Lung (tissue), 12 donors: Measurements from ENCODE around the gene DHRS12. TPM values are rescaled to one million over a fixed set of nuclear protein-coding genes. Genes with fewer than 3 reads are reported as not detected.

Experiments
- ATAC-seq: fragments of 200-7000 bp; cut with Tn5 transposase; one replicate; pipeline ENCODE4 v1.9.1; 2020; ENCODE audit warnings: moderate number of reproducible peaks; ENCODE audit not compliant: insufficient read depth, low FRiP score
- DNase-seq, 3 donors: peaks; one replicate each; pipeline ENCODE4 v3.0.0-alpha.2; 2013 to 2017
- H3K27ac ChIP-seq, 2 donors: one replicate each; pipeline ENCODE4 v1.5.1; 2013; ENCODE audit warnings: mild to moderate bottlenecking in 2 of 2, moderate library complexity in 2 of 2, control low read depth in 1 of 2, inconsistent platforms in 1 of 2, low read depth in 1 of 2, low read length in 1 of 2
- H3K27me3 ChIP-seq, 3 donors: one replicate each; pipeline ENCODE4 v1.5.1; 2013; ENCODE audit warnings: low read length in 2 of 3; ENCODE audit not compliant: control insufficient read depth in 3 of 3, insufficient read depth in 3 of 3
- H3K36me3 ChIP-seq, 4 donors: one replicate each; pipeline ENCODE4 v1.5.1; 2013; ENCODE audit warnings: low read length in 4 of 4, mild to moderate bottlenecking in 1 of 4, moderate library complexity in 1 of 4; ENCODE audit not compliant: control insufficient read depth in 4 of 4, insufficient read depth in 4 of 4
- H3K4me1 ChIP-seq, 5 donors: one replicate each; pipeline ENCODE4 v1.5.1; 2013; ENCODE audit warnings: low read length in 5 of 5, mild to moderate bottlenecking in 2 of 5, moderate library complexity in 1 of 5; ENCODE audit not compliant: control insufficient read depth in 5 of 5, insufficient read depth in 5 of 5
- H3K4me3 ChIP-seq: one replicate; pipeline ENCODE4 v1.5.1; 2013; ENCODE audit warnings: mild to moderate bottlenecking, control low read depth, moderate library complexity
- H3K9ac ChIP-seq, 2 donors: one replicate each; pipeline ENCODE4 v1.5.1; 2013; ENCODE audit warnings: low read length in 2 of 2, control low read depth in 1 of 2; ENCODE audit not compliant: insufficient read depth in 1 of 2
- H3K9me3 ChIP-seq, 4 donors: one replicate each; pipeline ENCODE4 v1.5.1; 2013; ENCODE audit warnings: low read length in 3 of 4, mild to moderate bottlenecking in 1 of 4, moderate library complexity in 1 of 4; ENCODE audit not compliant: control insufficient read depth in 4 of 4, insufficient read depth in 3 of 4
- WGBS, 2 donors: extraction: QIAGEN DNeasy Blood & Tissue Kit; methylation state at CpG; one replicate each; pipeline ENCODE4 v1.1.7; 2013; 5-methylcytosine and 5-hydroxymethylcytosine counted together
- polyA plus RNA-seq, 2 donors: library from polyadenylated mRNA; stranded (reverse); fragments of 200-250 nt; gene quantifications; one replicate each; pipeline ENCODE4 v1.2.1, GENCODE V29; 2013
- total RNA-seq, 2 donors: library from RNA; depleted of rRNA in 1 of 2; stranded (reverse); fragments of >200 nt in 1 of 2; gene quantifications; one replicate each; pipeline ENCODE4 v1.2.1, GENCODE V29; 2014 to 2021
- TF ChIP-seq, protein P1 (sequence below): IDR thresholded peaks from 2 replicates; pipeline ENCODE4 v1.5.1; 2012; ENCODE audit warnings: mild to moderate bottlenecking; ENCODE audit errors: control extremely low read depth, extremely low read depth
- donor health status: control.
- donor health status: control.
- donor health status: Bipolar disorder and iron deficiency.
- donor health status: healthy.
- donor health status: DM: yes; HTN: yes; CAD: no.

The DHRS12 gene
- total and polyA plus RNA-seq, 4 donors, result 8.5 to 17.9 (median 12.0) TPM

DNA sequence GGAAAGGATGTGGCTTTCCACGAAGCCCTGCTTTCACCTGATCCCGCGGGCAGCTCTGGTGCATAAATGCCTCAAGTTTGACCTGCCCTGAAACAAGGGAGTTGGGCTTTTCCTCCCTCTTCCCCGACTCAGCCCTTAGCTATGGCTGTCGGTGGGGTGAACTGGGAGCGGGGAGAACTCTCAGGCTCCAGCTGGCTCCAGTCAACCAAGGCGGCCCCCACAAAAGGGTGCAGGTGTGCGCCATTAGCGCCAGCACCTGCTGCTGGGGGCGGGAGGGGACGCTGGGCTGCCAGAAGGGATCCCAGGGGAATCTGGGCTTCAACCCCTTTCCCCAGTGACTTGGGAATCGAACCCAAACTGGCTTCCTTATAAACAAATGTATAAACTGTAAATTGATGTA lies 7.1 kb upstream of the DHRS12 start:
- H3K9ac ChIP-seq, result no peak overlapping the region
- no peaks in the 10 kb centered on the region for H3K36me3 ChIP-seq
- no peaks in the 10 kb centered on the region for H3K9me3 ChIP-seq
- ATAC-seq (no peak), DNase-seq (no peak)
- TF ChIP-seq, protein P1, sequence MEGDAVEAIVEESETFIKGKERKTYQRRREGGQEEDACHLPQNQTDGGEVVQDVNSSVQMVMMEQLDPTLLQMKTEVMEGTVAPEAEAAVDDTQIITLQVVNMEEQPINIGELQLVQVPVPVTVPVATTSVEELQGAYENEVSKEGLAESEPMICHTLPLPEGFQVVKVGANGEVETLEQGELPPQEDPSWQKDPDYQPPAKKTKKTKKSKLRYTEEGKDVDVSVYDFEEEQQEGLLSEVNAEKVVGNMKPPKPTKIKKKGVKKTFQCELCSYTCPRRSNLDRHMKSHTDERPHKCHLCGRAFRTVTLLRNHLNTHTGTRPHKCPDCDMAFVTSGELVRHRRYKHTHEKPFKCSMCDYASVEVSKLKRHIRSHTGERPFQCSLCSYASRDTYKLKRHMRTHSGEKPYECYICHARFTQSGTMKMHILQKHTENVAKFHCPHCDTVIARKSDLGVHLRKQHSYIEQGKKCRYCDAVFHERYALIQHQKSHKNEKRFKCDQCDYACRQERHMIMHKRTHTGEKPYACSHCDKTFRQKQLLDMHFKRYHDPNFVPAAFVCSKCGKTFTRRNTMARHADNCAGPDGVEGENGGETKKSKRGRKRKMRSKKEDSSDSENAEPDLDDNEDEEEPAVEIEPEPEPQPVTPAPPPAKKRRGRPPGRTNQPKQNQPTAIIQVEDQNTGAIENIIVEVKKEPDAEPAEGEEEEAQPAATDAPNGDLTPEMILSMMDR, result no peak
- no peak overlapping the region for H3K27ac ChIP-seq
- H3K4me3 ChIP-seq, result no peak overlapping the region
- H3K4me1 ChIP-seq, result peaks cover 0 to 3% (median 0%) of the 10 kb centered on the region in 5 donors
- no peaks in the 10 kb centered on the region for H3K27me3 ChIP-seq
- 73 to 77% methylated on average over 12 of the region's 12 CpGs for WGBS, 2 donors

DNA sequence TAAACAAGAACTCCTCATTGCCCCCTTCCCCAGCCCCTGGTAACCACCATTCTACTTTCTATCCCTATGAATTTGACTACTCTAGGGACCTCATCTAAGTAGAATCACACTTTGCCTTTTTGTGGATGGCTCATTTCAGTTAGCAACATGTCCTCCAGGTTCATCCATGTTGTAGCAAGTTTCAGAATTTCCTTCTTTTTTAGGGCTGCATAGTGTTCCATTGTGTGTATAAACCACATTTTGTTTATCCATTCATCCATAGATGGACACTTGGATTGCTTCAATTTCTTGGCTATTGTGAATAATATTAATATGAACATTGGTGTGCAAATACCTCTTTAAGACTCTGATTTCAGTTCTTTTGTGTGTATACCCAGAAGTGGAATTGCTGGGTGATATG lies 4.8 kb upstream of the DHRS12 start:
- H3K27ac ChIP-seq, result no peak overlapping the region

DNA sequence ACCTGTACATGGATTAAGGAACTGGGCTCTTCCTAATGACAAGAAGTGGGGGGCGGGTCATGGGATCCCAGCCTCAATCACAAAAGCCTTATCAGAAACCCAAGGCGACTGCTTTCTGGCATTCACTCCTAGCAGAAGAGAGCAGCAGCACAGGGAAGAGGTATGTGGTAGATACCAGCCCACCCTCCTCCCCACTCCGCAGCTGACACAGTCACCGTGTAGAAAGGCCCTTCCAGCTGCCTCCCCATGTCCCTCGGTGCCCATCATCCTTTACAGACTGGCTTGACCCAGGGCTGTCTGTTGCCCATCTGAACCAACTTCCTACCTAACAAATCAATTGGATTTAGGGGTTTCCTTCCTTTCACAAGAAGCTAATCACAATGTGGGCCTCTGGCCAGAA lies 3.1 kb upstream of the DHRS12 start:
- H3K36me3 ChIP-seq, result no peaks in the 10 kb centered on the region
- H3K9ac ChIP-seq, result no peak overlapping the region
- no peak overlapping the region for H3K4me3 ChIP-seq
- no peaks in the 10 kb centered on the region for H3K27me3 ChIP-seq
- DNase-seq (no peak), ATAC-seq (no peak)
- no peaks in the 10 kb centered on the region for H3K9me3 ChIP-seq
- TF ChIP-seq, protein P1, result no peak
- H3K27ac ChIP-seq, result no peak overlapping the region
- peaks cover 5 to 20% (median 10%) of the 10 kb centered on the region in 5 donors for H3K4me1 ChIP-seq
- WGBS, 2 donors, result 80 to 81% methylated on average over 5 of the region's 5 CpGs

More for the DNA sequence above, 4.8 kb upstream of the DHRS12 start:
- DNase-seq (no peak), ATAC-seq (no peak)
- peaks cover 0 to 10% (median 1%) of the 10 kb centered on the region in 5 donors for H3K4me1 ChIP-seq
- no peak overlapping the region for H3K4me3 ChIP-seq
- no peaks in the 10 kb centered on the region for H3K27me3 ChIP-seq
- H3K9me3 ChIP-seq, result no peaks in the 10 kb centered on the region
- H3K9ac ChIP-seq, result no peak overlapping the region
- TF ChIP-seq, protein P1, result no peak
- no peaks in the 10 kb centered on the region for H3K36me3 ChIP-seq

DNA sequence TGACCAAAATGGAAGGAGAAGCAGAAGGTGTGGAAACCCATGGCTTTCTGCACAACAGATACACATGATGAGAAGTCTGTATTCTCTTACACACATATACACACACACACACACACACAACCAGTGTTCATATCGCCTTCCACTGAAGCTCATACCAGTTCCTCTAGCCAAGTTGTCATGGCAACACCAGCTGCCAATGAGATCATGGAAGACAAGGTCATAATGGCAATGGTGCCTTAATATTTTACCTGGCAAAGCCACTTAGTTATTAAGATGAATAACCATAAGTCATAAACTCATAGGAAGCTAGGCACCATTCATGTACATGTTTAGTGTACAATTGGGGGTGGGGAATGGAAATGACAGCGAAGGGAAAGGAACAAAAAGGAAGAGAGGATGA lies 2.6 kb upstream of the DHRS12 start:
- 67 to 77% methylated on average over 2 of the region's 2 CpGs for WGBS, 2 donors
- no peak overlapping the region for H3K27ac ChIP-seq

More for the DNA sequence above, 2.6 kb upstream of the DHRS12 start:
- ATAC-seq (no peak), DNase-seq (peak in 1 of 3 donors; percentile 46)
- H3K9me3 ChIP-seq, result no peaks in the 10 kb centered on the region
- TF ChIP-seq, protein P1, result no peak
- no peak overlapping the region for H3K9ac ChIP-seq
- no peaks in the 10 kb centered on the region for H3K36me3 ChIP-seq
- H3K4me1 ChIP-seq, result peaks cover 5 to 20% (median 15%) of the 10 kb centered on the region in 5 donors
- no peaks in the 10 kb centered on the region for H3K27me3 ChIP-seq
- no peak overlapping the region for H3K4me3 ChIP-seq
